MCF 10A (cell line): Measurements from ENCODE around the gene ROCK2. TPM values are rescaled to one million over a fixed set of nuclear protein-coding genes. Genes with fewer than 3 reads are reported as not detected.

Source experiments
- BruUV-seq: library from RNA; stranded (reverse); fragments of 400-500 nt; replicated peaks from 2 replicates; lab custom pipeline; 2021; lab: Mats Ljungman, UMichigan
- CTCF ChIA-PET: fragments of 300-600 bp; sonication (Branson Sonifier 250); formaldehyde crosslinking; extraction: SDS; loops from one replicate; lab custom pipeline; 2021; ENCODE audit warnings: antibody characterized with exemption, inconsistent platforms; lab: Yijun Ruan, JAX
- POLR2A ChIA-PET: fragments of 300-600, 350-650 bp; sonication (Branson Sonifier 250); formaldehyde crosslinking; extraction: SDS; loops from one replicate; lab custom pipeline; 2020; ENCODE audit warnings: antibody characterized with exemption, inconsistent platforms; lab: Yijun Ruan, JAX
- DNase-seq: peaks from one replicate; pipeline ENCODE4 v3.0.0-alpha.2; 2018; ENCODE audit not compliant: unreplicated experiment
- H3K27ac Mint-ChIP-seq: one replicate; pipeline ENCODE4 v1.8.0; 2022; ENCODE audit warnings: mild to moderate bottlenecking, low read depth, mixed read lengths; ENCODE audit not compliant: unreplicated experiment
- H3K27me3 Mint-ChIP-seq: one replicate; pipeline ENCODE4 v1.8.0; 2022; ENCODE audit warnings: mixed read lengths; ENCODE audit not compliant: insufficient read depth, unreplicated experiment
- H3K36me3 Mint-ChIP-seq: one replicate; pipeline ENCODE4 v1.8.0; 2022; ENCODE audit warnings: mild to moderate bottlenecking, moderate library complexity, mixed read lengths; ENCODE audit not compliant: insufficient read depth, unreplicated experiment
- H3K4me1 Mint-ChIP-seq: one replicate; pipeline ENCODE4 v1.8.0; 2022; ENCODE audit warnings: mixed read lengths; ENCODE audit not compliant: insufficient read depth, unreplicated experiment
- H3K4me3 Mint-ChIP-seq: one replicate; pipeline ENCODE4 v1.8.0; 2022; ENCODE audit warnings: mild to moderate bottlenecking, moderate library complexity, mixed read lengths; ENCODE audit not compliant: unreplicated experiment
- H3K9me3 Mint-ChIP-seq: one replicate; pipeline ENCODE4 v1.8.0; 2022; ENCODE audit warnings: mixed read lengths; ENCODE audit not compliant: unreplicated experiment
- CTCF ChIP-seq: fragments of 200-600 bp; IDR thresholded peaks from one replicate; pipeline ENCODE4 v1.8.0; 2022; ENCODE audit warnings: antibody characterized with exemption, mild to moderate bottlenecking; ENCODE audit not compliant: unreplicated experiment
- intact Hi-C: fragments of 100-400 bp; cut with micrococcal nuclease; formaldehyde crosslinking; loops from 2 replicates; pipeline ENCODE4 v1.14.1; 2022
- total RNA-seq: library from RNA; stranded (reverse); gene quantifications from 2 replicates; pipeline ENCODE4 v1.2.3, GENCODE V29; 2022

ROCK2 gene
- total RNA-seq, 1 experiment from 2014 or later = 40.7 TPM

- no peak for DNase-seq
- Mint-ChIP-seq H3K4me3 (no peak overlapping the region), H3K4me1 (peaks cover 6% of the 10 kb centered on the region), H3K36me3 (peaks cover 31% of the 10 kb centered on the region), H3K27me3 (no peaks in the 10 kb centered on the region), H3K9me3 (no peaks in the 10 kb centered on the region), H3K27ac (no peak overlapping the region)
- ChIA-PET POLR2A (no interaction called here), CTCF (interaction anchor here (0.6 kb wide), 1 partner anchor 204 kb away, joined by 3 read pairs; no protein-coding TSS in a partner anchor)
- intact Hi-C loops = no loop called here
- no TSS peak for BruUV-seq
- TF ChIP-seq CTCF = no peak
Observed at GRCh38 chr2:11244091-11244826, 100.2 kb downstream of the ROCK2 start.

GRCh38 chr2:11243512-11243911 lies 100.9 kb downstream of the ROCK2 start:
- no TSS peak for BruUV-seq
- intact Hi-C loops = no loop called here
- peaks cover 6% of the 10 kb centered on the region for H3K4me1 Mint-ChIP-seq
- H3K27ac Mint-ChIP-seq = no peak overlapping the region
- H3K9me3 Mint-ChIP-seq = no peaks in the 10 kb centered on the region
- no peaks in the 10 kb centered on the region for H3K27me3 Mint-ChIP-seq
- ChIA-PET CTCF (no interaction called here), POLR2A (no interaction called here)
- peaks cover 30% of the 10 kb centered on the region for H3K36me3 Mint-ChIP-seq
- no peak for TF ChIP-seq CTCF
- DNase-seq = no peak
- H3K4me3 Mint-ChIP-seq = no peak overlapping the region

GRCh38 chr2:11242542-11243174 lies 101.8 kb downstream of the ROCK2 start:
- intact Hi-C loops = no loop called here
- Mint-ChIP-seq H3K27me3 (no peaks in the 10 kb centered on the region), H3K27ac (no peak overlapping the region), H3K36me3 (peaks cover 22% of the 10 kb centered on the region), H3K9me3 (no peaks in the 10 kb centered on the region), H3K4me3 (no peak overlapping the region), H3K4me1 (peaks cover 6% of the 10 kb centered on the region)
- POLR2A ChIA-PET = interaction anchor here (0.6 kb wide), 1 partner anchor 118 kb away, joined by 3 read pairs; no protein-coding TSS in a partner anchor
- no peak for TF ChIP-seq CTCF
- no TSS peak for BruUV-seq
- CTCF ChIA-PET = interaction anchor here (0.9 kb wide), 1 partner anchor 204 kb away, joined by 4 read pairs; no protein-coding TSS in a partner anchor
- DNase-seq = no peak

GRCh38 chr2:11241412-11242203 lies 102.8 kb downstream of the ROCK2 start:
- ChIA-PET POLR2A (interaction anchor here (0.7 to 1.3 kb wide), 2 partner anchors 8 to 103 kb away, joined by 3 read pairs; partner anchors contain the start of gene ROCK2), CTCF (interaction anchor here (0.6 to 0.7 kb wide), 2 partner anchors 9 to 106 kb away, joined by 3 read pairs; no protein-coding TSS in a partner anchor)
- Mint-ChIP-seq H3K27ac (no peak overlapping the region), H3K9me3 (no peaks in the 10 kb centered on the region), H3K27me3 (no peaks in the 10 kb centered on the region), H3K36me3 (peaks cover 11% of the 10 kb centered on the region), H3K4me1 (peaks cover 6% of the 10 kb centered on the region), H3K4me3 (no peak overlapping the region)
- BruUV-seq = no TSS peak
- no peak for DNase-seq
- TF ChIP-seq CTCF = no peak
- intact Hi-C loops = no loop called here
